H1 (cell line): ENCODE results near the gene SLC30A2. TPM values are rescaled to one million over a fixed set of nuclear protein-coding genes. Genes with fewer than 3 reads are reported as not detected.

Experiments
- CTCF ChIA-PET: fragments of 300-600 bp; sonication (Branson Sonifier 250); formaldehyde crosslinking; loops from one replicate; lab custom pipeline; 2021; ENCODE audit not compliant: partially characterized antibody; lab: Charles Lee
- POLR2A ChIA-PET: fragments of 300-600 bp; sonication (Branson Sonifier 250); formaldehyde crosslinking; loops from one replicate; lab custom pipeline; 2021; ENCODE audit warnings: inconsistent platforms; ENCODE audit not compliant: partially characterized antibody; lab: Charles Lee
- DNase-seq, 2 experiments: peaks; one replicate each; pipeline versions ENCODE4 v3.0.0 to v3.0.0-alpha.2; 2010 to 2022; ENCODE audit warnings: low spot score in 2 of 2, low read depth in 1 of 2, mixed read lengths in 1 of 2
- FAIRE-seq: peaks from 2 replicates; lab custom pipeline; 2011; peaks lifted over from hg19 to GRCh38; lab: Jason Lieb, UNC
- H2AFZ ChIP-seq: 2 replicates; pipeline ENCODE4 v1.8.1; 2012; ENCODE audit warnings: low read length, inconsistent platforms
- H2AK5ac ChIP-seq: 2 replicates; pipeline ENCODE4 v1.6.1; 2013; ENCODE audit warnings: low read depth, low read length
- H2BK120ac ChIP-seq: replicated peaks from 2 replicates; pipeline ENCODE3; 2013; ENCODE audit warnings: low read depth, low read length, inconsistent platforms
- H2BK12ac ChIP-seq: 2 replicates; pipeline ENCODE4 v1.6.1; 2013; ENCODE audit warnings: low read depth, low read length
- H2BK15ac ChIP-seq: 2 replicates; pipeline ENCODE4 v1.6.1; 2013; ENCODE audit warnings: low read length
- H2BK20ac ChIP-seq: 2 replicates; pipeline ENCODE4 v1.6.1; 2013; ENCODE audit warnings: low read length
- H2BK5ac ChIP-seq: 2 replicates; pipeline ENCODE4 v1.6.1; 2013; ENCODE audit warnings: low read depth, low read length
- H3K14ac ChIP-seq: 2 replicates; pipeline ENCODE4 v1.6.1; 2013; ENCODE audit warnings: inconsistent platforms; ENCODE audit not compliant: insufficient read length
- H3K18ac ChIP-seq: 2 replicates; pipeline ENCODE4 v1.6.1; 2013; ENCODE audit warnings: low read length; ENCODE audit errors: extremely low read depth
- H3K23ac ChIP-seq: 2 replicates; pipeline ENCODE4 v1.6.1; 2013; ENCODE audit warnings: inconsistent platforms; ENCODE audit not compliant: insufficient read length
- H3K23me2 ChIP-seq: 2 replicates; pipeline ENCODE4 v1.6.1; 2013; ENCODE audit warnings: low read depth, low read length
- H3K27ac ChIP-seq: 2 replicates; pipeline ENCODE4 v1.6.1; 2011; ENCODE audit warnings: low read depth, low read length, inconsistent platforms
- H3K27me3 ChIP-seq, 4 experiments: replicated peaks in 1 of 4; 1 replicate in 1 of 4; 2 replicates in 3 of 4; pipeline versions ENCODE4 v1.6.1 to v1.8.1; 2011 to 2013; ENCODE audit warnings: low read length in 3 of 4, mild to moderate bottlenecking in 3 of 4, inconsistent platforms in 2 of 4, mixed read lengths in 2 of 4, moderate library complexity in 1 of 4; ENCODE audit not compliant: control insufficient read depth in 3 of 4, insufficient read depth in 3 of 4; ENCODE audit errors: extremely low read depth in 1 of 4
- H3K36me3 ChIP-seq, 4 experiments: 2 replicates each; pipeline versions ENCODE4 v1.6.1 to v1.8.1; 2011 to 2013; ENCODE audit warnings: mild to moderate bottlenecking in 4 of 4, low read length in 3 of 4, moderate library complexity in 2 of 4, control low read depth in 1 of 4, inconsistent platforms in 1 of 4; ENCODE audit not compliant: insufficient read depth in 4 of 4, control insufficient read depth in 2 of 4
- H3K4ac ChIP-seq: replicated peaks from 2 replicates; pipeline ENCODE3; 2013; ENCODE audit warnings: low read length, low read depth, mixed read lengths, inconsistent platforms; ENCODE audit not compliant: insufficient read length
- H3K4me1 ChIP-seq, 4 experiments: replicated peaks in 1 of 4; 1 replicate in 1 of 4; 2 replicates in 3 of 4; pipeline versions ENCODE4 v1.6.1 to v1.8.1; 2011 to 2013; ENCODE audit warnings: low read length in 3 of 4, inconsistent platforms in 2 of 4, mixed read lengths in 1 of 4; ENCODE audit not compliant: insufficient read depth in 4 of 4, control insufficient read depth in 3 of 4
- H3K4me2 ChIP-seq, 2 experiments: 2 replicates each; pipeline versions ENCODE4 v1.6.1 to v1.8.1; 2011 to 2013; ENCODE audit warnings: low read depth in 2 of 2, low read length in 2 of 2, control low read depth in 1 of 2, inconsistent platforms in 1 of 2, mild to moderate bottlenecking in 1 of 2; ENCODE audit not compliant: insufficient read depth in 1 of 2
- H3K4me3 ChIP-seq, 4 experiments: fragments of 200-600, 300-600 bp in 1 of 4; sonication (generic), shearing (Covaris generic), sonication (Bioruptor Twin) in 1 of 4; 2 replicates each; pipeline versions ENCODE4 v1.5.1 to v1.8.1; 2011 to 2016; ENCODE audit warnings: low read length in 4 of 4, low read depth in 3 of 4, control low read depth in 2 of 4, inconsistent platforms in 2 of 4, mild to moderate bottlenecking in 2 of 4, mixed read lengths in 1 of 4, moderate library complexity in 1 of 4; ENCODE audit not compliant: insufficient read depth in 2 of 4; ENCODE audit errors: extremely low read depth in 1 of 4
- H3K56ac ChIP-seq: replicated peaks from 2 replicates; pipeline ENCODE3; 2013; ENCODE audit warnings: low read depth, mild to moderate bottlenecking, mixed read lengths, low read length, inconsistent platforms; ENCODE audit not compliant: insufficient read length
- H3K79me1 ChIP-seq: 2 replicates; pipeline ENCODE4 v1.6.1; 2013; ENCODE audit warnings: low read depth, low read length, control low read depth
- H3K79me2 ChIP-seq, 2 experiments: 2 replicates each; pipeline versions ENCODE4 v1.6.1 to v1.8.1; 2012 to 2013; ENCODE audit warnings: low read length in 2 of 2, mild to moderate bottlenecking in 2 of 2, inconsistent platforms in 1 of 2; ENCODE audit not compliant: insufficient read depth in 2 of 2, control insufficient read depth in 1 of 2
- H3K9ac ChIP-seq, 4 experiments: replicated peaks in 1 of 4; 1 replicate in 1 of 4; 2 replicates in 3 of 4; pipeline versions ENCODE4 v1.6.1 to v1.8.1; 2011 to 2013; ENCODE audit warnings: low read depth in 3 of 4, low read length in 3 of 4, control low read depth in 2 of 4, mild to moderate bottlenecking in 2 of 4, moderate library complexity in 2 of 4, inconsistent platforms in 1 of 4; ENCODE audit errors: extremely low read depth in 1 of 4
- H3K9me3 ChIP-seq, 2 experiments: 2 replicates each; pipeline versions ENCODE4 v1.6.1 to v1.8.1; 2012 to 2013; ENCODE audit warnings: mild to moderate bottlenecking in 2 of 2, moderate library complexity in 2 of 2, control low read depth in 1 of 2, inconsistent platforms in 1 of 2, low read depth in 1 of 2, low read length in 1 of 2, mixed read lengths in 1 of 2; ENCODE audit not compliant: insufficient read depth in 2 of 2
- H4K20me1 ChIP-seq, 2 experiments: replicated peaks in 1 of 2; 2 replicates each; pipeline versions ENCODE3 to v1.8.1; 2011 to 2013; ENCODE audit warnings: inconsistent platforms in 2 of 2, low read length in 2 of 2, mild to moderate bottlenecking in 1 of 2; ENCODE audit not compliant: insufficient read depth in 2 of 2, control insufficient read depth in 1 of 2
- H4K5ac ChIP-seq: 2 replicates; pipeline ENCODE4 v1.6.1; 2013; ENCODE audit warnings: low read length, low read depth, mixed read lengths, inconsistent platforms; ENCODE audit not compliant: insufficient read length
- H4K8ac ChIP-seq: 2 replicates; pipeline ENCODE4 v1.8.0; 2013; ENCODE audit warnings: mild to moderate bottlenecking, moderate library complexity, low read length, inconsistent platforms; ENCODE audit not compliant: insufficient read depth; ENCODE audit errors: extremely low read depth
- H4K91ac ChIP-seq: replicated peaks from 2 replicates; pipeline ENCODE3; 2013; ENCODE audit warnings: low read length, mixed read lengths, inconsistent platforms; ENCODE audit not compliant: insufficient read length
- BACH1 ChIP-seq: IDR thresholded peaks from 2 replicates; pipeline ENCODE4 v1.6.1; 2012; ENCODE audit warnings: low read length, improper control_type of control experiment
- CBX5 ChIP-seq: fragments of 300-800, 300-1000 bp; sonication (generic); IDR thresholded peaks from 2 replicates; pipeline ENCODE4 v1.7.1; 2016; ENCODE audit warnings: antibody characterized with exemption, low read length, low read depth
- CBX8 ChIP-seq: fragments of 300-800, 300-1000 bp; sonication (generic); IDR thresholded peaks from 2 replicates; pipeline ENCODE4 v1.7.1; 2016; ENCODE audit warnings: low read depth, low read length, borderline replicate concordance
- CHD1 ChIP-seq: IDR thresholded peaks from 2 replicates; pipeline ENCODE4 v1.6.1; 2012; ENCODE audit warnings: low read depth, low read length, improper control_type of control experiment
- CREB1 ChIP-seq: IDR thresholded peaks from 2 replicates; pipeline ENCODE4 v1.6.1; 2012; ENCODE audit warnings: inconsistent platforms
- HDAC2 ChIP-seq, 2 experiments: fragments of 300-600 bp in 1 of 2; sonication (generic) in 1 of 2; IDR thresholded peaks; 2 replicates each; pipeline ENCODE4 v1.6.1; 2011 to 2012; ENCODE audit warnings: low read depth in 2 of 2, low read length in 2 of 2, mild to moderate bottlenecking in 2 of 2, moderate library complexity in 2 of 2, borderline replicate concordance in 1 of 2, inconsistent platforms in 1 of 2
- JUN ChIP-seq: IDR thresholded peaks from 2 replicates; pipeline ENCODE4 v1.6.1; 2011; ENCODE audit warnings: low read depth, mild to moderate bottlenecking, improper control_type of control experiment, low read length
- POU5F1 ChIP-seq: IDR thresholded peaks from 2 replicates; pipeline ENCODE4 v1.6.1; 2011; ENCODE audit warnings: low read depth, mild to moderate bottlenecking, low read length, moderate library complexity
- TEAD4 ChIP-seq: IDR thresholded peaks from 2 replicates; pipeline ENCODE4 v1.6.1; 2012; ENCODE audit warnings: low read depth, low read length, inconsistent platforms, mixed read lengths
- WGBS, 2 experiments: shearing (Covaris generic) in 1 of 2; methylation state at CpG; one replicate each; pipeline versions ENCODE4 v1.1.6 to v1.1.7; 2013 to 2015; ENCODE audit warnings: low lambda C conversion rate in 2 of 2, mixed read lengths in 2 of 2, inconsistent platforms in 1 of 2, low coverage in 1 of 2, missing lambda C conversion rate in 1 of 2; ENCODE audit not compliant: insufficient replicate concordance in 2 of 2, insufficient coverage in 1 of 2, insufficient read length in 1 of 2; ENCODE audit errors: extremely low coverage in 1 of 2, missing lambda C conversion rate in 1 of 2; 5-methylcytosine and 5-hydroxymethylcytosine counted together
- polyA plus RNA-seq, 7 experiments: library from polyadenylated mRNA; depleted of rRNA in 3 of 7; stranded (reverse) in 5 of 7; unstranded in 2 of 7; fragments of >200 nt in 5 of 7; fragments of 200-250 nt in 2 of 7; gene quantifications; 1 replicate in 5 of 7; 2 replicates in 1 of 7; 4 replicates in 1 of 7; pipeline versions ENCODE4 v1.2.1 to v1.2.3, GENCODE V29; 2011 to 2013; ENCODE audit warnings: missing spikeins in 2 of 7, mixed read lengths in 2 of 7
- total RNA-seq: library from RNA; stranded (reverse); fragmentation: NEBNext Ultra II Directional; extraction: Animal tissue kit (Norgen Biotek cat#: 25700); gene quantifications from 2 replicates; pipeline ENCODE4 v1.2.1, GENCODE V29; 2021
- TF ChIP-seq, protein P1 (sequence below): IDR thresholded peaks from 2 replicates; pipeline ENCODE4 v1.6.1; 2011; ENCODE audit warnings: low read length, improper control_type of control experiment

Gene SLC30A2
- total and polyA plus RNA-seq, 2 of the 8 experiments (the other 6 are each of a cell fraction or from before 2014, with no cell fraction given) = 0.19 to 0.76 TPM

DNA sequence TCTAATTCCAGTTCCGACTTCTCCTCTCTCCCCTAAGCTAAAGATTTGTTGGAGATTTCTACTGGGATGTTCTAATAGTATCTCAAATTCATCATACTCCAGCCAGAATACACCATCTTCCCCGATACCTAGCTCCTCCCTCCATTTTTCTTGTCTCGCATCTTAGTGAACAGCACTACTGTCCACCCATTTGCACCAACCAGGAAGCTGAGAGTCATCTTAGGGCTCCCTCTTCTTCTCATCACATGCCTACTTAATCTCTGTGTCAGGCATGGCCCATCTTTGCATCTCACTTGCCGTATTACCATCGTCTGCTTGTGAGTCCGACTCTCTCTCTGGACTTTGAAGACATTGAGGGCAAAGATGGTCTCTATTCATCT lies 25.0 kb upstream of the SLC30A2 start:
- Histone ChIP-seq H3K4me2 (no peak overlapping the region), H4K8ac (no peak overlapping the region), H3K79me2 (no peaks in the 10 kb centered on the region), H3K27me3 (no peaks in the 10 kb centered on the region), H3K23me2 (no peaks in the 10 kb centered on the region), H3K4ac (no peak overlapping the region), H2BK12ac (no peak overlapping the region), H3K36me3 (no peaks in the 10 kb centered on the region), H3K56ac (no peak overlapping the region), H3K79me1 (no peaks in the 10 kb centered on the region), H3K4me1 (peaks cover 0 to 2% (median 0%) of the 10 kb centered on the region in 4 experiments; a peak in 1 of 7 replicates), H3K14ac (no peak overlapping the region), H2AK5ac (no peak overlapping the region), H2BK5ac (no peak overlapping the region), H4K5ac (no peak overlapping the region), H3K23ac (no peak overlapping the region), H2BK120ac (no peak overlapping the region), H2BK20ac (no peak overlapping the region), H4K20me1 (no peaks in the 10 kb centered on the region), H3K18ac (no peak overlapping the region), H2BK15ac (no peak overlapping the region), H4K91ac (no peak overlapping the region), H2AFZ (no peak overlapping the region), H3K4me3 (no peak overlapping the region), H3K27ac (no peak overlapping the region), H3K9ac (no peak overlapping the region), H3K9me3 (no peaks in the 10 kb centered on the region)
- no peak for TF ChIP-seq CREB1
- TF ChIP-seq JUN = no peak
- no peak for TF ChIP-seq CHD1
- TF ChIP-seq HDAC2 (IDR thresholded peaks at IDR 0.05; ENCODE audit: borderline replicate concordance in 1 of 2, low read depth in 2 of 2, low read length in 2 of 2) = no peak
- no peak for TF ChIP-seq BACH1
- TF ChIP-seq, protein P1, sequence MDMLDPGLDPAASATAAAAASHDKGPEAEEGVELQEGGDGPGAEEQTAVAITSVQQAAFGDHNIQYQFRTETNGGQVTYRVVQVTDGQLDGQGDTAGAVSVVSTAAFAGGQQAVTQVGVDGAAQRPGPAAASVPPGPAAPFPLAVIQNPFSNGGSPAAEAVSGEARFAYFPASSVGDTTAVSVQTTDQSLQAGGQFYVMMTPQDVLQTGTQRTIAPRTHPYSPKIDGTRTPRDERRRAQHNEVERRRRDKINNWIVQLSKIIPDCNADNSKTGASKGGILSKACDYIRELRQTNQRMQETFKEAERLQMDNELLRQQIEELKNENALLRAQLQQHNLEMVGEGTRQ = no peak
- no peak for TF ChIP-seq TEAD4
- TF ChIP-seq CBX5 = no peak
- TF ChIP-seq CBX8 = no peak
- no peak for TF ChIP-seq POU5F1
- DNase-seq = no peak
- POLR2A ChIA-PET = interaction anchor here (0.6 to 1.7 kb wide), 5 partner anchors 9 to 261 kb away, joined by 3 to 4 read pairs (median 4); partner anchors contain the start of gene SH3BGRL3
- FAIRE-seq = no peak
- 90% methylated on average over 6 of the region's 6 CpGs; no CpG with 5 or more reads in 1 of the 2 experiments for whole genome bisulfite sequencing, 2 experiments
- CTCF ChIA-PET = interaction anchor here (0.7 to 4.9 kb wide), 4 partner anchors 9 to 1044 kb away, joined by 3 to 23 read pairs (median 6); no protein-coding TSS in a partner anchor
